DMS 273 (cell line): ENCODE measurements around the gene INTS11.

Experiments
- DNase-seq: peaks from one replicate; lab custom pipeline; 2025; ENCODE audit not compliant: unreplicated experiment; lab: John Stamatoyannopoulos, UW

Gene INTS11

DNA sequence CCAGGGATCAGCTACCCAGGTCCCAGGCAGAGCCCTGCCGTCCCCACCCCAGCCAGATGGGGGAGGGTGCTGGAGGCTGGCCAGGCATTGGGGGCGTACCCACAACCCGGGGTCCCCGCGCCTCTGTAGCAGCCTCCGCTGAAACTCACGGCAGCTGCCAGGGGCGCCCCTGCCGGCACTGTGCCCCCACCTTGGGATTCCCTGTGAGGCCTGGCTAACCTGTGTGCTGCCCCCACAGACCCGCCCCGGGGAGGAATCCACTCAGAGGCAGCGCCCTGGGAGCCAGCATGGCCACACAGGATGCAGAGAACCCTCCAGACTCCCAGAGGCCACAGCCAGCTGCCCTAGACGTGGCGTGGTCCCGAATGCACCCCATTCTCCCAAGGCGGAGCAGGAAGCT lies 20.9 kb upstream of the INTS11 start:
- no peak for DNase-seq

DNA sequence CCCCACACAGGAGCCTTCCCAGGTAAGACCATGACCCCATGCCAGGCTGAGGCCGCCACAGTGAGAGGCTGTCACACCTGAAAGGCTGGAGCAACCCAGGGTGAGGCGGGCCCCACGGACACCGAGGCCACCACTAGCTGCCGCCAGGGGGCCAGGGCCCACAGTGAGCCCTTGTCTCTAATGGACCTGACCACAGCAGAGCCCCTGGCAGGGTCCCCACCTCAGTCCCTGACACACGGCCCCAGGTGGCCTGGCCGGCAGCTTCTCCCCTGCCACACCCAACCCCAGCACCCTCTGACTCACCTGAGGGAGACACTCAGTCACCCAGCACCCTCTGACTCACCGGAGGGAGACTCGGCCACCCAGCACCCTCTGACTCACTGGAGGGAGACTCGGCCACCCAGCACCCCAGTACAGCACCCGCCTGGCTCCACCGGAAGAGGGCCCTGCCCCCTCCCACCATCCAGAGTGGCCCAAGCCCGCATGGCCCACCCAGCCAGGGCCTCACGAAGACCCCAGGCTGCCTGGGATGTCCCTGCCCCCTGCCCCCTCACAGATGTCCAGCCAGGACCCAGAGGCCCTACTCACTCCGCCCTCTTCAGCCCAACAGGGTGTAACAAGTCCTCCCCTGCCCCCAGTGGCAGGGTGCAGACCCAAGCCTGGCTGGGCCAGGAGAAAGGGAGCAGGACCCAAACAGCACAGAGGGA lies 20.3 kb upstream of the INTS11 start:
- DNase-seq: no peak

DNA sequence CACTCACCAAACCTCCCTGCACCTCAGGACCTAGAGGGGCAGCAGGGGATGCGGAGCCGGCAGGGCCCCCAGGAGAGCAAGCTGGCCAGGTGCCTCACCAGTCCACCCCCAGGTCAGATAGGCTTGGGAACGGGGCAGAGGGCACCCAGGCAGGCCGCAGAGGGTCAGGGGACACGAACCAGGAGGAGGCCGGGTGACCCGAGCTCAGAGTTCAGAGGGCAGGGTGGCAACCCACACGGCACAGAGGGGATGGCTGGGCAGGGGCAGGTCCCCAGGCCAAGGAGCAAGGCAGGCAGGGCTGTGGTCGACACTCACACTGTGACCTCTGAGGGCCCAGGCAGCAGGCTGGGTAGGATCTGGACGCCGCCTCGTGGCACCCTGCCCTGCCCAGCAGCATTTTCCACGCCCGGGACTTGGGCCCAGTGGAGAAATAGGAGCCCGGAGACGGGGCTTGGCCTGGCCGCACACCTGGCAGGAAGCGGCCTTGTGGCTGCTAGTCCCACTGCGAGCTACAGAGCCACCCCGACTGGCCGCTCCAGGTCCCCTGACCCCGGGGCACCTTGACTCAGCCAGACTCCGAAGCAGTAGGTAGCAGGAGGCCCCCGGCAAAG lies 19.5 kb upstream of the INTS11 start:
- DNase-seq: no peak

DNA sequence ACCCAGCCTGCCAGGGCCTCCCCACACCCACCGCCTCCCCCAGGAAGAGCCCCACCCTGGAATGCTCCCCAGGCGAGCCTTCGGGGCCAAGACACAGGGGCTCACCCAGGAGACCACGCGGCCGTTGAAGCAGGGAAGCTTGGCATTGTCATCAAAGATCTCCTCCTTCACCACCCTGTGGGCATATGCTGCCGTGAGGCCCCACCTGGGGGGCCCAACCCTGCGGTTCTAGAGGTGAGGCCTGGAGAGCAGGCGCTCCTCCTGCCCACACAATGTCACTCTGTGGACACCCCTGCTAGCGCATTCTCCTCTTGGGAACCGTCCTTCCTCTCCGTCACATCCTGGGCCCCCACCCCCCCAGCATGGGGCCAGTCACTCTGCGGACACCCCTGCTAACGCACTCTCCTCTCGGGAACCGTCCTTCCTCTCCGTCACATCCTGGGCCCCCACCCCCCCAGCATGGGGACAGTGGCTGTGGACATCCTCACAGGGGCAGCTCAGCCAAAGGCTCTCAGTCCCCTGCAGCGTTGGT lies 18.2 kb upstream of the INTS11 start:
- DNase-seq: no peak

DNA sequence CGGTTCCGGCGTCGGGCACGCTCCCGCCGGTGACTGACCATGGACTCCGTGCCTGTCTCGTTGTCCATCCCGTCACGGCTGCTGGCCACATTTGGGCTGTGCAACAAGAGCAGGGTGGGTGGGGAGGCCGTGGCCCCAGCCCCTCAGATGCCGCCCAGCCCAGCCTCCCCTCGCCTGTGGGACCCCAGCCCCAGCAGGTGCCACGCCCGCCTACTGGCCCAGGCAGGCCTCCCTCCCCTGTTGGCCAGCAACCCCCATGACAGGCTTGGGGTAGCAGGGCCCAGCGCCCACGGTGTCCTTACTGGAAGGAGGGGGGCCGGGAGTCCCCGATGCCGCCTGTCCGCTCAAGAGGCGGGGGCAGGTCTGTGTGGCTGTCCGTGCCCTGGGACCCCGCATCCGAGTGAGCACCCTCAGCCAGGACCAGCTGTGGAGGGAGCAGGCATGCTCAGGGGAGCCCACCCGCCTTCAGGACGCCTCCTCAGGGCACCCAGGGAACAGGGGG lies 17.7 kb upstream of the INTS11 start:
- no peak for DNase-seq

DNA sequence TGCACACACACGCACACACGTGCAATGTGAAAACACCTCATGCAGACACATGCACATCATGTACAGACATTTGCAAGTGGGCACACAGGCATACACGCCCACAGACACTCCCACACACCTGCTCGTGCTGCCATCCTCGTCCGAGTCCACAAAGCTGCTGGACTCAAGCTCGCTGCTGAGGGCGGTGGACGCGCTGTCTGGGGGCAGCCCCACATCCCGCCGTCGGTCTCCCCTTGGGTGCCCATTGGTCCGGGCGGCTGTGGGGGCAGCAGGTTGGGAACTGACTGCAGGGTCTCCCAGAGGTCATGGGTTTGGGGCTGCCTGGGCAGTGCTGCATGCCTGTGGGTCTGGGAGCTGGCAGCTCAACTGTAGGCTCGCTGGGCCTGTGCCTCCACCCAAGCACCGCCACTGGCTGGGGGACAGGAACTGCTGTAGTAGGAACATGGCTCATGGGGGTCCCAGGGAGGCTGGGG lies 17.1 kb upstream of the INTS11 start:
- DNase-seq: no peak

DNA sequence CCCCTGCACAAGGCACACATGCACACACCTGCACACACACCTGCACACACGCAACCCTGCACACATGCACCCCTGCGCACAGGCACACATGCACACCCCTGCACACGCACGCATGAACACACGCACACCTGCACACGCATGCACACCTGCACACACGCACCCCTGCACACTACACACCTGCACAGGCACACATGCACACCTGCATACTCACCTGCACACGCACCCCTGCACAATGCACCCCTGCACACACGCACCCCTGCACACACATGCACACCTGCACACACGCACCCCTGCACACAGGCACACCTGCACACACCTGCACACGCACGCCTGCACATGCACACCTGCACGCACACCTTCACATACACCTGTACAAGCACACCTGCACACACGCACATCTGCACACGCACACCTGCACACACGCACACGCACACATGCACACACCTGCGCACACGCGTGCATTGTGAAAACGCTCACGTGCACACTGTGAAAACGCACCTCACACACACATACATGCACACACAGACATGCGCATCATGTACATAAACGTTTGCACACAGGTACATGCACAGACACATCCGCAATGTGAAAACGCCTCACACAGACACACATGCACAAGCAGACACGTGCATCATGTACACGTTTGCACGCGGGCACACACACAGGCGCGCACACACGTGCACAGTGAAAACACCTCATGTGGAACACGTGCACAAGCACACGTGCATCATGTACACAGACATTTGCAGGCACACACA lies 16.5 kb upstream of the INTS11 start:
- no peak for DNase-seq

DNA sequence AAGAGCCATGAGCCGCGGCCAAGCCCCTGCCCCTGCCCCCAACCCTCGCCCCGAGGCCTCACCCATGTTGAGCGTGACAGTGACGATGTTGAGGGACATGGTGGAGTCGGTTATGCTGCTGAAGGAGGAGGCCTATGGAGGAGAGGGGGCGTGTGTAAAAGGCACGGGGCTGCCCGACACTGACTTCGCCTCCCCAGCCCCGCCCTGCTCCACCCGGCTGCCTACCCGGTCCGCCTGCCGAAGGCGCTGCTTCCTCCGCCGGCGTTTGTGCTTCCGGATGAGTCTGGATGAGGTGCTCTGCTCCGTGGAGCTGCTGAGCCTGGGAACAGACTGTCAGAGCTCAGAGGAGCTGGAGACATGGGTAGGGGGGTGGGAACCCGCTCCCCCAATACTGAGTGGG lies 15.7 kb upstream of the INTS11 start:
- no peak for DNase-seq

DNA sequence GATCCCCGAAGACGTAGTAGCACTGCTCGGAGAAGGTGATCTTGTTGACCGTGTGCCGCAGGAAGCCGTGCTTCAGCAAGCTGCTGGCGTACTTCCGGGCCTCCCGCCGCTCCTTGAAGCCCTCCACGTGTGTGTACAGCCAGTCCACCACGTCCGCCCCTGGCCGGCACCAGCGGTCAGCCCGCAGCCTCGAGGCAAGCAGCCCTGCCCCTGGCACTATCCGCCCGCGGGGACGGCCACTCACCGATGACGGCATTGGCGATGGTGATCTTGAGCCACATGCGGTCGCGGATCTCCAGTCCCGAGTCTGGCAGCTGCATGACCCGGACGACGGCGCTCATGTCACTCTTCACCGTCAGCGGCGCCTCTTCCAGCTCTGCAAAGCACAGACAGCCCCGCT lies 13.8 kb upstream of the INTS11 start:
- no peak for DNase-seq

DNA sequence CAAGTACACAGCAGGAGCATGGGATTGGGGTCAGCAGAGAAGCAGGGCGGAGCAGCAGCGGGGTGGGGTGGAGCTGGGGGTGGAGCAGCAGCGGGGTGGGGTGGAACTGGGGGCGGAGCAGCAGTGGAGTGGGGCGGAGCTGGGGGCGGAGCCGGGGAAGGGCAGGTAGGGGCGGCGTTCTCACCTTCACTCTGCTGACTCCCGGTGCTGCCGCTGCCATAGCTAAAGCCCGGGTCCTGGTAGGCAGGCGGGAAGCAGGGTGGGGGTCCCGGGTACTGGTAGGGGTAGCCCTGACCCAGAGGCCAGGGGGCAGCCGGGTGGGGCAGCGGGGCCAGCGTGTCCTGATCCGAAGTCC lies 13.3 kb upstream of the INTS11 start:
- DNase-seq: no peak

DNA sequence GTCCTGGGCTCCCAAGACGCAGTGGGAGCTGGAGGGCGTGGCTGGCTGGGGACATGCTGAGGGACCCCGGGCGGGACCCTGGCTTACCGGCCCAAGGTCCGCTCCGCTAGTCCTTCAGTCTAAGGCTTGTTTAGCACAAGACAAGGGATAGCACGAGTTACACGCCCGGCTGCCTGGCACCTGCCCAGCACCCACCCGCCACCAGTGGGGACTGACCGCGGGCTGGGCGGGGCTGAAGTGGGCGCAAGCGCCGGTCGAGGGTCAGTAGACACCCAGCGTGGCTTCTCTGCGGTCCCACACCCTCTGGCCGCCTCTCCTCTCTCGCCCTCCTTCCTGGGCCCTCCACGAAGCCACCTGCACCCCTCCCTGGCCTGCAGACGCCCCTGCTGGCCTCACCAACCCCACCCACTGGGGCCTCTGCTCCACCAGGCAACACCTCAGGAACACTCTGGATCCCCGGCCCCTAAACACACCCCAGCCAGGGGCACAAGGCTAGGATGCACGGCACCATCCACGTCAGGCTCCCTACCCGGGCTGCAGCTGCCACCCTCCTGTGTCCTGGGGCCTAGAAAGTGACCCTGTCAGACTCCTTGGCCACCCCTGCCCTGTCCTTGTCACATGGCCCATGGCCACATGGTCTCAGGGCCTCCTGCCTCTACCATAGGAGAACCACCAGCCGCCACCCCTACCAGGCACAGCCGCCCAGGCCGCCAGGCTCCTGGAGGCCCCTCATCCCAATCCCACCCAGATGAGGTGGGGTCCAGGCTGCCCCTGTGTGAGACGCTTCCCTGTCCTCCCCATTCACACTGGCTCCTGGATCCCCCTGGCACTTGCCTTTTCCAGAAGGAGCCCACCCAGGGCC lies 12.7 kb upstream of the INTS11 start:
- no peak for DNase-seq

DNA sequence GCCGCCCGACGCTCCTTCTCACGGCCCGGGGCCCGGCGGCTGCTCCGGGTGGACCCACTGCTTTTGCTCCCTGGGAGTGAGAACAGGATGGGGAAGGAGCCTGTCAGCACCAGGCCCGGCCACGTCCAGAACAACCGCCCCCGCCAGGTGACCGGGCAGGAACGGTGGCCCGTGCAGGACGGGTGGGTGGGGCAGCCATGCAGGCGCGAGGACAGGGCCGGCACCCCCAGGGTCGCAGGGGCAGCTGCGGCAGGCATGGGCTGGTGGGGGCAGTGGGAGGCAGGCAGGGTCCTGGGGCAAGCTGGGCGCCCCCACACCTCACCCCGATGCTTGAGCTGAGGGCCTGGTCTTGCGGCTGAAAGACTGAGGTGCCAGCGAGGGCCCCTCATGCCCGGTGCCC lies 12.0 kb upstream of the INTS11 start:
- no peak for DNase-seq

DNA sequence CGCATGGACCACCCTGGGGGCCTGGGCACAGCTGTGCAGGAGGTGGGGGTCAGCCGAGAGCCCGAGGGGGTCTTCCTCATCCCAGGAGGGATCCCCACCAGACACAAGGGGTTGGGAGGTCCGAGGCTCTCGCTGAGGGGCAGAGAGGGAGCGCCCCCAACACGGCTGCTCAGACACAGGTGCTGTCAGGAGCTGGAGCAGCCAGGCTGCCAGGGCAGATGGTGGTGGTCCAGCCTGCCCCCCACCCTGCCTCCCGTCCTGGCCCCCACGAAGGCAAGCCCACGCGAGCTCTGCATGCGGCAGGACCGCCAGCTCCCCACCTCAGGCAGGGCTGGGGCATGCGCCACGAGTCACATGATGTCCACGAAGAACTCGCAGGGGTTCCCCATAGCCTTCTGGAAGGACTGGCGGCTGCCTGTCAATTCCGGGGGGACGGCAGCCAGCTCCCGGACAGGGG lies 11.4 kb upstream of the INTS11 start:
- no peak for DNase-seq

DNA sequence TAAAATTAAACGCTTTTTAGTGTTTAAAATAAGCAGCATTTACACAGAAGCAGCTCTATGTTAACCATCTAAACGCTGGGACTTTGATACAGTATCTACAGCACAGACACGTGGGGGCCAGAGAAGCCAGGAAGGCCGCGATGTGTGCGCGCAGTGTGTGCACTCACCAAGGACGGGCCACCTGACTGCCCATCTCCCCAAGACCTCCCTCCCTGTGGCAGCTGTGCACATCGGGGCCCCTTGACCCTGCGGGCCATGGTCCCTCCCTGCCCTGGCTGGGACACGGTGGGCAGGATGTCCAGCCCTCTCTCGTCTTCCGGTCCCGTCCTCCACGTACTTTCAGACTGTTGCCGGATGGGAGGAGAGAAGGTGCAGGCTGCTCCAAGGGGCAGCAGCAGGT lies 10.8 kb upstream of the INTS11 start:
- no peak for DNase-seq

DNA sequence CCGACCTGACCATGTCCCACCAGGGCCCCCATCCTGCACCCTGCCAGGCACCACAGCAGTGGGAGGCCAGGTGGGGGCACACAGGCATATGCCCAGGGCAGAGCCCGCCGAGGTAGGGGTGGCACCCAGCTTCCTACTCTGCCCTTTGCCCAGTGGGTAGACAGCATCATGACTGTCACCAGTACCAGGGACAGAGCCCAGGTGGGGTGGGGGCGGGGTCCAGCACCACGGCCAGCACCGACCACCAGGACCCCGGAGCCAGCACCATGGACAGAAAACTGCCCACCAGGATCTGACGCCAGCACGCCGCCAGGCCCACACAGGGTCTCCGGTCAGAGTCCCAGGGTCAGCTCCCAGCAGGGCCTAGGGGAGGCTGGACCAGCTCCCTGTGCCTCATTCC lies 10.4 kb upstream of the INTS11 start:
- no peak for DNase-seq

DNA sequence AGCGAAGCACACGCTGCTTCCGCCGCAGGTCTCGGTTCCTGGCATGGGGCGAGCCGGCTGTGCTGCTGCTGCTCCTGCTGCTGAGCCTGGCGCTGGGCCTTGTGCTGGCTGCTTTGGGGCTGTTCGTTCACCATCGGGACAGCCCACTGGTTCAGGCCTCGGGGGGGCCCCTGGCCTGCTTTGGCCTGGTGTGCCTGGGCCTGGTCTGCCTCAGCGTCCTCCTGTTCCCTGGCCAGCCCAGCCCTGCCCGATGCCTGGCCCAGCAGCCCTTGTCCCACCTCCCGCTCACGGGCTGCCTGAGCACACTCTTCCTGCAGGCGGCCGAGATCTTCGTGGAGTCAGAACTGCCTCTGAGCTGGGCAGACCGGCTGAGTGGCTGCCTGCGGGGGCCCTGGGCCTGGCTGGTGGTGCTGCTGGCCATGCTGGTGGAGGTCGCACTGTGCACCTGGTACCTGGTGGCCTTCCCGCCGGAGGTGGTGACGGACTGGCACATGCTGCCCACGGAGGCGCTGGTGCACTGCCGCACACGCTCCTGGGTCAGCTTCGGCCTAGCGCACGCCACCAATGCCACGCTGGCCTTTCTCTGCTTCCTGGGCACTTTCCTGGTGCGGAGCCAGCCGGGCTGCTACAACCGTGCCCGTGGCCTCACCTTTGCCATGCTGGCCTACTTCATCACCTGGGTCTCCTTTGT lies 9.2 kb upstream of the INTS11 start:
- peak; percentile 78 for DNase-seq

DNA sequence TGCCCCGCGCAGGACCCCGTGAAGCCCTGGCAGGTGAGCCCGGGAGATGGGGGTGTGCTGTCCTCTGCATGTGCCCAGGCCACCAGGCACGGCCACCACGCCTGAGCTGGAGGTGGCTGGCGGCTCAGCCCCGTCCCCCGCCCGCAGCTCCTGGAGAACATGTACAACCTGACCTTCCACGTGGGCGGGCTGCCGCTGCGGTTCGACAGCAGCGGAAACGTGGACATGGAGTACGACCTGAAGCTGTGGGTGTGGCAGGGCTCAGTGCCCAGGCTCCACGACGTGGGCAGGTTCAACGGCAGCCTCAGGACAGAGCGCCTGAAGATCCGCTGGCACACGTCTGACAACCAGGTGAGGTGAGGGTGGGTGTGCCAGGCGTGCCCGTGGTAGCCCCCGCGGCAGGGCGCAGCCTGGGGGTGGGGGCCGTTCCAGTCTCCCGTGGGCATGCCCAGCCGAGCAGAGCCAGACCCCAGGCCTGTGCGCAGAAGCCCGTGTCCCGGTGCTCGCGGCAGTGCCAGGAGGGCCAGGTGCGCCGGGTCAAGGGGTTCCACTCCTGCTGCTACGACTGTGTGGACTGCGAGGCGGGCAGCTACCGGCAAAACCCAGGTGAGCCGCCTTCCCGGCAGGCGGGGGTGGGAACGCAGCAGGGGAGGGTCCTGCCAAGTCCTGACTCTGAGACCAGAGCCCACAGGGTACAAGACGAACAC lies 8.5 kb upstream of the INTS11 start:
- DNase-seq: peak; percentile 72

DNA sequence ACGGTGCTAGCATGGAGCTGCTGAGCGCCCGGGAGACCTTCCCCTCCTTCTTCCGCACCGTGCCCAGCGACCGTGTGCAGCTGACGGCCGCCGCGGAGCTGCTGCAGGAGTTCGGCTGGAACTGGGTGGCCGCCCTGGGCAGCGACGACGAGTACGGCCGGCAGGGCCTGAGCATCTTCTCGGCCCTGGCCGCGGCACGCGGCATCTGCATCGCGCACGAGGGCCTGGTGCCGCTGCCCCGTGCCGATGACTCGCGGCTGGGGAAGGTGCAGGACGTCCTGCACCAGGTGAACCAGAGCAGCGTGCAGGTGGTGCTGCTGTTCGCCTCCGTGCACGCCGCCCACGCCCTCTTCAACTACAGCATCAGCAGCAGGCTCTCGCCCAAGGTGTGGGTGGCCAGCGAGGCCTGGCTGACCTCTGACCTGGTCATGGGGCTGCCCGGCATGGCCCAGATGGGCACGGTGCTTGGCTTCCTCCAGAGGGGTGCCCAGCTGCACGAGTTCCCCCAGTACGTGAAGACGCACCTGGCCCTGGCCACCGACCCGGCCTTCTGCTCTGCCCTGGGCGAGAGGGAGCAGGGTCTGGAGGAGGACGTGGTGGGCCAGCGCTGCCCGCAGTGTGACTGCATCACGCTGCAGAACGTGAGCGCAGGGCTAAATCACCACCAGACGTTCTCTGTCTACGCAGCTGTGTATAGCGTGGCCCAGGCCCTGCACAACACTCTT lies 7.7 kb upstream of the INTS11 start:
- DNase-seq: peak; percentile 72
